ENCODE results near the gene AMN.

The AMN gene

DNA sequence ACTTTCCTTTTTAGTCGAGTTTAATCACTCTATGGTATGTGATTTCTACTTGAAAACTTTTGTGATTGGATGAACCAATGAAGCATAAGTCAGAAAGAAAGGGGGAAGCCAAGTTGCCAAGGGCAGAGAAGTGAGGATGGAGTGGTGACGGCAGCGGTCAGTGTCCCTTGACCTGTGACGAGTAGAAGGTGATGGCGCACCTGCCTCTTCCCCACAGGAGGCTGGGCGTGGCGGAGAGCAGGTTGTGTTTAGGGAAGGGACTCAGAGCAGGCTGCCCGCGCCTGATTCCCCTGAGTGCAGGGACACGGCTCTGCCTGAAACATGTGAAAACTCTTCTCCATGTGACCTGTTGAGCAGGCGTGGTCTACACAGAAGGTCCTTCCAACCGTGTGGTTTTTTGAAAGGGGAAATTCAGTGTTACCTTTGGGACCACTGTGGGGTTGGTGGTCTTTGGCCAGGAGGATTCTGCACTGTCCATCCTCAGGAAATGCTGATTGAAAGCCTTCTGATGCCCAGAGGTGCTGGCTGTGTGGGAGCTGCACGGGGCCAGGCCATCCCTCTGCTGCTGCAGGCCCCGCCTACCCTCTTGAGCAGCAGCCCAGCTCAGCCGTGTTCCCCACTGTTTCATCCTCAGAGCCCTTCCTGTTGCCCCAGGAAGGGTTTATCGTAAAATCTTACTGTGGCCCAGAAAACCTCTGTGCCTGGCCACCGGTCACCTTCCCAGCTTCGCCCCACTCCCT is 23.5 kb upstream of the AMN start:
- no peak for DNase-seq (ENCODE audit: low read depth in 2 of 2)

DNA sequence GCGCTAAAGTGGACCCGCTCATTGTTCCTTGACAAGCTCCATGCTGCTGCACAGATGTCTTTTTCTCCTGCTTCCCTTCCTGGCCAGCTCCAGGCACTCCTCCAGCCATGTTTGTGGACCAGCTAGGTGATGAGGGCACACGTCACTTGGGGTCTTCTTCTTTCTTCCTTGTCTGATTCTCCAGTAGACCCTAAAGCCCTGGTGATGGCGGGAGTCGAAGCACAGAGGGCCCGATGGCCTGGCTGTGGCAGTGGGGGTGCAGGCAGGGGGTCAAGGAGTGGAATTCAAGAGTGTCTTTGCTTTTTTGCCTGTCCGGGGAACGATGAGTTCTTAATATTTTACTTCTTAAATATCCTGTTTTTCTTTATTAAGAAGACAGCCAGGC is 23.0 kb upstream of the AMN start:
- no peak for DNase-seq (ENCODE audit: low read depth in 2 of 2)

DNA sequence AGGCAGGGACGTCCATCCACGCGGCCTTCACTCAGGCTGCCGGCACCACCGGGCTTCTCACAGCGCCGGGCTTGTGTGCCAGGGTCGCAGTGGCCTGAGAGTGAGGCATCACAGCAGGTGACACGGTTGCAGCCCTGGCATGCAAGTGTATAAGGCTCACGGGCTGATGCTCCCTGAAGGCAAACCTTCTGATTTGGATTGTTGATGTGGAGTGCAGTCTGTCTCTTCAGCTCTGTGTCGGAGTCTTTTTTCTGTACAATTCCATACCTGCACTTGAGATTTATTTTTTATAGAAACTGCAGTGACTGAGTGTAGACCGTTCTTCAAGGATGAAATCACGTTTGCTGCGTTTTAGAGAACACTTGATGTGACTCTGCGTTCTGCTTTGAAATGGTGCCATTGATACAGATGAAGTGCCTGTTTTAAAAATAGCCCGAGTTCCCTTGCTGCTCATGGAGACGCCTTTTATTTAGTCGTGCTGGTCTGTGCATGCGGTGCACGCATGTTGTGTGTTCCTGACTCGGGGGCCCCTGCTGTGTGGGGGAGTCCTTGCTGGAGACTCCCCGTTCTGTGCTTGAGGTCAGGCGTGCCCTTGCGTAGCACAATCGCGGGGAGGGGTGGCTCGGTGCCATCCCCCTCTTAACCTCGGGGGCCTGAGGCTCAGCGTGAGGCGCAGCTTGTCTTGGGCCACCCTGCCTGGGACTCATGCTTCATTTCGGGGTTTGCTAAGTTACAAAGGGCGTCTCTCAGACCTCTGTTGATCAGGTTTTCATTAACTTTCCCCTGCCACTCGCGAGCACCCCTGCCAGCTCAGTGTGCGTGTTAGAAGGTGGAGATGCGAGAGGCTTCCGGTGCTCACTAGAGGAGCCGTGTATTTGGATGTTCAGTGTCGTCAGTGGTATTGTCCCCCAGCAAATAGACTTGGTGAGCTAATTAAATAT is 21.6 kb upstream of the AMN start:
- DNase-seq (ENCODE audit: low read depth in 2 of 2), result no peak

DNA sequence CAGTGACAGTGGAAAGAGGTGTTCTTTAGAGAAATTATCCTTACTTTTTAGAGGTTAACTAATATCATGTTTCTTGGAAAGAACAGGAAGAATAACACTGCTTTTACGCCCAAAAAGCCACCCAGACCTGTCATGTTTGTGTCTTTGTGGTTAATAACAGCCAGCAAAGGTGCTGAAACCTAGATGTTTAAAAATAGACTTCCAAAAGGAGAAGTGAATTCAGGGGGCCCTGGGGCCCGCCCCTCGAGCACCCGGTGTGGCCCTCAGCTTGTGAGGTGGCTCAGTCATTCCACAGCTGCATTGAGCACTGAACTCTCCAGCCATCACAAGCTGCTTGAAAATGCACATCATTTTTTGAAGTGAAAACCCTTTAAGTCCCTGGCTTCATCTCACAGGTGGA is 20.8 kb upstream of the AMN start:
- no peak for DNase-seq (ENCODE audit: low read depth in 2 of 2)

DNA sequence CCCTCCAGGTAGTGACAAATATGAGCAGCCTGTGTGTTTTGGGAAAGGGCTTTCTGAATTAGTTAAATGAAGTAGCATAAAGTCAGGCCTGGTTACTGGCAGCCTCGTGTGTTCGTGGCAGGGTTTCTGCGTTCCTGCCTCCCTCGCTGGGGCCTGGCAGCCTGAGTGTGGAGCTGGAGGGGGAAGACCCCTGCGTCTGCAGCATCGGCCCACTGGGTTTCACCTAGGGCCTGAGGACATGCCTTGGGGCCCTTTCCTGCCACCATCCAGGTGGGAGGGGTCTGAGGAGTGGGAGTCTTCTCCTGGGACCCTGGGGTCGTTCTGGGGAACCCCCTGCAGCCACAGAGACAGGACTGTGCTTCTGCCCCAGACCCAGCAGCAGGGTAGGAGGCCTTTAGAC is 20.4 kb upstream of the AMN start:
- DNase-seq (ENCODE audit: low read depth in 2 of 2), result no peak

DNA sequence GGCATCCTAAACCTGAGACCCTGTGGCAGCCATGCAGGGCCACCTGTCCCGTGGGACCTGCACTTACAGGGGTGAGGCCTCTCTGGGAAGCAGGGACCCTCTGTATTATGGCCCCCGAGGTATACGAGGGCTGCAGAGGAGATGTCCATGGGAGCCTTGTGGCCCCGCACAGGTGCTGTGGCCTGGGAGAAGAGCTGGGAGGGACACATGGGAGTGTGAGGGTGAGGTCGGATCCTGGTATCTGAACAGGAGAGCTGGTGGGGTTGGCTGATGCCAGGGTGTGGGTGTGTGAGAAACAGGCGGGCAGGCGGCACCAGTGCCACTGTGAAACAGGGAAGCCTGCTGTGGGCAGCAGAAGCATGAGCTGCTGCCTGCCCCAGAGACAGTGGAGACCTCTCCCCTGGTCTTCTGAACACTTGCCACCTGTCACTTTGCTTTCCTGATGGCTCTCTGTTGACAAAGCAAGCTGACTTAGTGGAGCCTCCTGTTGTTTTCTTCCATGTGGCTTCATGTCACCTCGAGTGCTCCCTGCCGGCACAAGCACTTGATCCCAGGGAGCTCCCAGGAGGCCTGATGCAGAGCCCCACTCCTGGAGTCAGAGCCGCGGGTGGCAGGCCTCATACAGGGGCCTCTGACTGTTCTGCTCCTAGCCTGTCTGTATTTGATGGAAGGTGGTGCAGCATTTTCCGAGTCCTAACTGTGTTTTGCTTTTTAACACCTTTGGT is 19.8 kb upstream of the AMN start:
- DNase-seq (ENCODE audit: low read depth in 2 of 2), result no peak

DNA sequence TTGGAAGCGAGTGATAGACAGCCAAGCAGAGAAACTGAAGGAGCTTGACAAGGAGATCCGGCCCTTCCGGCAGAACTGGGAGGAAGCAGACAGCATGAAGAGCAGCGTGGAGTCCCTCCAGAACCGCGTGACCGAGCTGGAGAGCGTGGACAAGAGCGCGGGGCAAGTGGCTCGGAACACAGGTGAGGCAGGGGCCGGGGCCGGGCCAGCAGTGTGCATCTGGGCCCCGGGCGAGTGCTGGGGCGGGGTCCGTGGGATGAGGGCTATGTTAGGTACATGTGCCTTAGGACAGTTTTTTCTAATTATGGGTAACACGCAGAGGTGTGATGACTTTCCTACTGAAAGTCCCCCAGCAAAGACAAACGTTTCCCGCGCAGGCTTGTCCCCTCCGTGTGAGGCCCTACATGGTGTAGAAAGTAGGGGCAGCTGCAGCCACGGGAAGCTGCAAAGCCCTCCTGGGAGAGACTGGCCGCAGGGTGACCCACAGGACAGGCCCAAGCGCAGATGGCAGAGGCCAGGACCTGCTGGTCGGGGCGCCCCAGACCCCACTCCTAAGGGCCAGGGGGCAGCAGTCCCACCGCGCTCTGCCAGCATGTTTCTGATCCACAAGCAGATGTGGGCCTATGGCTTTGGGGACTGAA is 19.1 kb upstream of the AMN start:
- no peak for DNase-seq (ENCODE audit: low read depth in 2 of 2)

DNA sequence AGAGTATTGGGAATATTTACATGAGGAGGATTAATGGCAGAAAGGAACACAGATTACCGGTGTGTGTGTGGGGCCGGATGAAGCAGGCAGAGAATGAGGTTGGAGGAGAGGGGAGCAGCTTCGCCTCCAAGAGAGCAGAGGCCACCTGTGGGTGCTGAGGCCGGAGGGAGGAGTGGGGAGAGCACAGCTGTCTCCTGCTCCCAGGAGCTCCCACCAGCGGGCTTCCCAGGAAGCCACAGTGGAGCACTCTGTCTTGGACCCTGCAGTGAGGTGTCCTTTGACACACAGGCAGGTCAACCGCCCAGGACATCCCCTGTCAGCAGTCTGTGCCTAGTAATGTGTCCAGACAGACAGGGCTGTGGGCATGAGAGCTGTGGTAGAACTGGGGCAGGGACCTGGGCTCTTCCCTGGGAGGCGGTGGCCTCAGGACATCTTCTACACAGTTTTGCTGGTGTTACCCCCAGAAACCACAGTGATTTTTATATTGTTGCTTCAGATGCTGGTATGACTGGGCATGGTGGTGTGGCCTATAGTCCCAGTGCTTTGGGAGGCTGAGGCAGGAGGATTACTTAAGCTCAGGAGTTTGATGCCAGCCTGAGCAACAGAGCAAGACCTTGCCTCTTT is 18.5 kb upstream of the AMN start:
- no peak for DNase-seq (ENCODE audit: low read depth in 2 of 2)

DNA sequence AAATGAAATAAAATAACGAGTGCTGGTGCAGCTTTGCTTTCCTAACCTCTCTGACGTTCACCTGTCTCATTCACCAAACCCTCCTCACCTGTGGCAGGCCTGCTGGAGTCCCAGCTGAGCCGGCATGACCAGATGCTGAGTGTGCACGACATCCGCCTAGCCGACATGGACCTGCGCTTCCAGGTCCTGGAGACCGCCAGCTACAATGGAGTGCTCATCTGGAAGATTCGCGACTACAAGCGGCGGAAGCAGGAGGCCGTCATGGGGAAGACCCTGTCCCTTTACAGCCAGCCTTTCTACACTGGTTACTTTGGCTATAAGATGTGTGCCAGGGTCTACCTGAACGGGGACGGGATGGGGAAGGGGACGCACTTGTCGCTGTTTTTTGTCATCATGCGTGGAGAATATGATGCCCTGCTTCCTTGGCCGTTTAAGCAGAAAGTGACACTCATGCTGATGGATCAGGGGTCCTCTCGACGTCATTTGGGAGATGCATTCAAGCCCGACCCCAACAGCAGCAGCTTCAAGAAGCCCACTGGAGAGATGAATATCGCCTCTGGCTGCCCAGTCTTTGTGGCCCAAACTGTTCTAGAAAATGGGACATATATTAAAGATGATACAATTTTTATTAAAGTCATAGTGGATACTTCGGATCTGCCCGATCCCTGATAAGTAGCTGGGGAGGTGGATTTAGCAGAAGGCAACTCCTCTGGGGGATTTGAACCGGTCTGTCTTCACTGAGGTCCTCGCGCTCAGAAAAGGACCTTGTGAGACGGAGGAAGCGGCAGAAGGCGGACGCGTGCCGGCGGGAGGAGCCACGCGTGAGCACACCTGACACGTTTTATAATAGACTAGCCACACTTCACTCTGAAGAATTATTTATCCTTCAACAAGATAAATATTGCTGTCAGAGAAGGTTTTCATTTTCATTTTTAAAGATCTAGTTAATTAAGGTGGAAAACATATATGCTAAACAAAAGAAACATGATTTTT is 17.1 kb upstream of the AMN start:
- no peak for DNase-seq (ENCODE audit: low read depth in 2 of 2)

DNA sequence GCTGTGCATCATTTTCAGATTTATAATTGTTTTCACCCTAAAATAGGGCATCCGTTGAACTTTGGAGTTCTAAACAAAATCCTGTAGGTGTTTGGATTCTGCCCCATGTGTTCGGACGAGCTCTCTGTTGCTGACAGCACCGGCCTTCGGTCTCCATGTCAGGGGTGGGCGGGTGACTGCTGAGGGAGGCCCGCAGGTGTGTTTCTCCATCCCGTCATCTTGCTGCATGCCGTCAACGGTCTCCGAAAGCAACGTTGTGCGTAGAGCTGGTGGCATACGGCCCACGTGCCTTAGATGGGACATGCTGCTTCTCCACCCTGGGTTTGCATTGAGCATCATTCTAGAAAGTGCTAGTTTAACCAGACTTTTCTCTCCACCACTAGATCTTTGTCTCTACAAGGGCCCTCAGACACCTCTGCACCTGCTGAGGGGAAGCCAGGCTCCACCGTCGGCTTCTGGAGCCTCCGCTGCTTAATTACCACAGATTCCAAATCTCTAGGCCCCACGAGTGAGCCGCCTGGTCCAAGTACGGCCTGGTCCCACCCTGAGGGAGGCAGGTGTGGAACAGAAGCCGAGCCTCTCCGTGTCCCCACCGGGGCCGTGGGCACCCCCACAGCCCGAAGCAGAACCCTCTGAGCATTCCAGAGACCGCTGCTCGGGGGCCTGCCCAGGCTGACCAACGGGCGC is 15.7 kb upstream of the AMN start:
- DNase-seq (ENCODE audit: low read depth in 2 of 2), result no peak

DNA sequence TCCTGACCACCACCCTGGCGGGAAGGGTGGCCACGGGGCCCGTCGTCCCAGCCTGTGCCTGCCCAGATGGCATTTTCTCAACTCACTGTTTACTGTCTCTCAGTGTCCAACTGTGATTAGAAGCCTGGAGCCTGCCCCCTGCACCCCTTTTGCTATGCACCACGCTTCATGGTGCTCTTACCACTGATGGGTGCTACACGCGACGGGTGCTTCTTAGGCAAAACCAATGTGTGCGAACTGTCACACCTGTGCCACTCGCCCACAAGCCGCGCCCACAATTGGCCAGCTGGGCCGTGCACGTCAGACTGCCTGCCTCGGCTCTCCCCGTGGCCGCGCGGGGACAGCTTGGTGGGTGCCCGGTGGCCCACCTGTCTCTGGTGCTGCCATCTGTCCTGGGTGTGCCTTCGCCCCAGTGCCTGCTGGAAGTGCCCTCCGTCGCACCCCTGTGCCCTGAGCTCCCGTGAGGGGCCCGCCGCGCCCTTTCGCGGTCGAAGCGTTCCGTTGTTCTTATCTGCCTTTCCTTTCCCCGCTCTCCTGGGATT is 15.1 kb upstream of the AMN start:
- DNase-seq (ENCODE audit: low read depth in 2 of 2), result no peak

DNA sequence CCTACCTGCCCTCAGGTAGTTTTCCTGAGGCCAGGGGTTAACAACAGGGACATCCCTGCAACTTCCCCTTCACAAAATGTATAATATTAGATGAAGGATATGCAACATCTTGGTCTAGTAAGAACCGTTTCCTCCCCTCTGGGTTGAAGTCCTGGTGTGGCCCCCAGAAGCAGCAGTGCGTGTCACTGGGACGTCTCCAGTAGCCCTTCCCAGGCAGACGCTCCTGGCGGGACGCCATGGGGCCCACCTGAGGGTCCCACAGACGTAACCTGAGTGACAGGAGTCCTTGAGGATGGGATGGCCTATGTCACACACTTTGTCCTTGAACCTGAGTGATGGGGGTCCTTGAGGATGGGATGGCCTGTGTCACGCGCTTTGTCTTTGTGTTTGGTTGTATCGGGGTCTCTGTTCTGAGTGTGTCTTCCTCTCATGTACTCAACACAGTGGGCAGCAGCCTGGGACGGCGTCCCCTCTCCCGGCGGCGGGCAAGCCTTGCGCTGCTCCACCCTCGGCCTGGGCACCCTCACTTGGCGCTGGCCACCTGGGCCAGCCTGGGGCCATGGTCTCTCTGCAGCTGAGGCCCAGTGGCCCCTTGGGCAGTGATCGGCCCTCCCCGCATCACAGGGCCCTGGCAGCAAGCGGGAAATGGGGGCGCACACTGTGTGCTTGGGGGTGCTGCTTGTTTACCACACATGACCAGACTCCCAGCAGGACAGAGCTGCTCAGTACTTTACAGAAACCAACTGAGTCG is 14.3 kb upstream of the AMN start:
- DNase-seq (ENCODE audit: low read depth in 2 of 2), result no peak

DNA sequence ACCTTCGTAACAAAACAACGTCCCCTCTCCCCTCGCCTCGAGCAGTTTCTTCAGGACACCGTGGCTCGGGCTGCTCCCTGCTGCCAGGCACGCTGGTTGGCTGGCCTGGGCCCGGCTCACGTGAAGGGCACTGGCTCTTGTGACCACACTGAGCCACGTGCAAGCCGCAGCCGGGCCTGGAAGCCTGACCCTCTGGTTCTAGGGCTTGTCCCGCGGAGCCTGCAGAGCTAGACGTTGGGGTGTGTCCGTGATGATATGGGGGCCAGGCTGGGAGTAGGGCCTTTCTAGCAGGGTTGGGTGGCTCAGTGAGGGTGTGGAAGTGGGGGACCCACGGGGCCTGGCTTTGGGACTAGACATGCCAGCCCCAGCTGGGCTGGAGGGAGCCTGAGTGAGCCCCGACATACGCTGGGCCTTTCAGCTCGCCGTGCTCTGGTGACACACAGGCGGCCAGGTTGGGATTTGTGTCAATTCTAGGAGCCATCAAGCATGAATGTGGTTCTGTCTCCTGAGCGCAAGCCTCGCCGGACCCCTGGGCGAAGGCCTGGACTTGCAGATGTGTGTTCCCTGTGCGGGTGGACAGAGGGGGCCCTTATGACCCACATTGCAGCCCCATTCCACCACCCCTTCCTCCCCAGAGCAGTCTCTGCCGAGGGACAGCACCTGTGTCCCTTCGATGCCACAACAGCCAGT is 13.6 kb upstream of the AMN start:
- no peak for DNase-seq (ENCODE audit: low read depth in 2 of 2)

DNA sequence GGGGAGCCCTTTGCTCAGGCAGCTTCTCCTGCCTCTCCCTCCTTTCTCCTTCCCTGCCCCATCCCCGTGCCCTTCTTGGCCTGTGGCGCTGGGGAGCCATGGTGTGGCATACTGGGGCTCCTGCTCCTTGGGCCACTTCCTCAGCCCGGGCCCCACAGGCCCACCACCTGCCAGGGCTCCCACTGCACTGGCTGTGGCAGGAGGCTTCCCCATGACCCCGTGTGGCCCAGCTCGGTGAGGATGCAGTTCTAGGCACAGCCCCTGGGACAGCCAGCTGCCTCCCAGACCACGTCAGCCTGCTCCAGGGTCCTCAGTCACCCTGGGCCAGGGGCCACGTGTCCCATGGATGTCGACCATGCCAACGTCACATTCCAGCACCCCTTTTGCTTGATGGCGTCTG is 13.0 kb upstream of the AMN start:
- no peak for DNase-seq (ENCODE audit: low read depth in 2 of 2)

DNA sequence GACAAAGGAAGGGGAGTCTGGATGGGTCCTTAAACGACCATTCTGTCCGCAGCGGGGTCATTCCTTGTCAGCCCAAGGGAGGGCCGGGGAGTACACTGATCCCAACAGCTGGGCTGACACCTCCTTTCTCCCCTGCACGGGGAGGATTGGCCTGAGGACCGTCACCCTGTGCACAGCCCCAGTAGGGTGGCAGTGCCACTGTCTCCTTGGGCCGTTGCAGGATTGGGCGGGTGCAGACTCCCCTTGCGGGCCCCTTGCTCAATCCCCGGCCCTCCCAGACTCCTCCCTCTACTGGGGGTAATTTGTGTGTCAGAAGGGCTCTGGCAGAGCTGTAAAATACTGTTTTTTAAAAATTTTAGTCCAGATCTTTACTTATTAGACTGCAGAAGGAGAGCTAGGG is 12.6 kb upstream of the AMN start:
- no peak for DNase-seq (ENCODE audit: low read depth in 2 of 2)

DNA sequence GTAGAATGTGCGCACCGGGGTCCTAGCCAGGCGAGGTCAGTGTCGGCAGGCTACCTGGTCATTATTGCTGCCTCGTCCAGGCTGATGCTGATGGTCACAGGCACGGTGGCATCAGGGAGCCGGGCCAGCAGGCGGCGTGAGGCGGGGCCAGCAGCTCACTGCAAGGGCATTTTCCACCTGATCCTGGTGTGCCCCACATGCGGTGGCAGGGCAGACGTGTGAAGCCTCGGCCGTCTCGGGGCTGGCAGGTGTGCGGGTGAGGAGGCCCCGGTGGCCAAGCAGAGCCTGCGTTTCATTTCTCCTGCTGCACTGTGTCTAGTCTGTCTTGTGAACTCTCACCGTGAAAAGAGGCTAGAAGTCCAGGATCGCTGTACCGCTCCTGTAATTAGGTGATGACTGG is 12.0 kb upstream of the AMN start:
- DNase-seq (ENCODE audit: low read depth in 2 of 2), result no peak

DNA sequence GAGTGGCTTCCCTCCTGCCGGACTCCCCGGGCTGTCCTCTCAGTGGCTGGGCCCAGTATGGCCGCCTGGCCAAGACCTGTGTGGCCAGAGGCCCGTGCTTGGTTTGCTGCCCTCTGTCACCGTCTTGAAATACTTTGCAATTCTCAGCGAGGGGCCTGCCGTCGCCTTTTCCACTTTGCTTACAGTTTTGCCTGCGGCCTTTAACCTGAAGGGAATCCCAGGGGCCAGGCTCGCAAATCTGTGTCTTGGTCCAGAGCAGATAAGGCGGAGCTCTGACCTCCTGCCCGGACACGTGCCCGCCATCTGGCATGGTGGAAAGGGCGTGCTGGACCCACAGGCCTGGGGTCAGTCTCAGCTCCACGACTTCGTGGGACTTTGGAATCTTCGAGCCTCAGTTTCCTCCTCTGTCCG is 10.9 kb upstream of the AMN start:
- DNase-seq (ENCODE audit: low read depth in 2 of 2), result no peak

All from stimulated activated CD8-positive, alpha-beta memory T cell treated with anti-CD3 and anti-CD28 coated beads, Interleukin-15, amount 100 ng/mL, for 48 hours (primary cell).